Neural cell (in vitro differentiated cells): ENCODE measurements around the gene DNAH8.

Experiments used
- EP300 ChIP-seq: fragments of 450-650 bp; conservative IDR thresholded peaks from 2 replicates; pipeline ENCODE4 v1.6.1; 2014; ENCODE audit warnings: antibody characterized with exemption, mild to moderate bottlenecking, moderate library complexity; ENCODE audit not compliant: poor library complexity, severe bottlenecking
- EZH2 ChIP-seq: fragments of 200-600, 300-800 bp; shearing (Covaris generic), sonication (generic); IDR thresholded peaks from 2 replicates; pipeline ENCODE4 v1.6.1; 2014; ENCODE audit warnings: antibody characterized with exemption, low read length, borderline replicate concordance, mild to moderate bottlenecking; ENCODE audit not compliant: insufficient read depth, poor library complexity, severe bottlenecking
- MXI1 ChIP-seq: fragments of 450-650 bp; conservative IDR thresholded peaks from 2 replicates; pipeline ENCODE4 v1.6.1; 2014; ENCODE audit warnings: antibody characterized with exemption, mild to moderate bottlenecking; ENCODE audit not compliant: poor library complexity, severe bottlenecking
- POLR2AphosphoS5 ChIP-seq: IDR thresholded peaks from 2 replicates; pipeline ENCODE4 v1.6.1; 2012
- RAD21 ChIP-seq: fragments of 450-650 bp; conservative IDR thresholded peaks from 2 replicates; pipeline ENCODE4 v1.6.1; 2014; ENCODE audit warnings: antibody characterized with exemption, mild to moderate bottlenecking, moderate library complexity
- REST ChIP-seq: IDR thresholded peaks from 2 replicates; pipeline ENCODE4 v1.6.1; 2012; ENCODE audit warnings: borderline replicate concordance
- SMC3 ChIP-seq: fragments of 450-650 bp; conservative IDR thresholded peaks from 2 replicates; pipeline ENCODE4 v1.6.1; 2014; ENCODE audit warnings: antibody characterized with exemption, mild to moderate bottlenecking, moderate library complexity; ENCODE audit not compliant: poor library complexity
- TAF1 ChIP-seq: IDR thresholded peaks from 2 replicates; pipeline ENCODE4 v1.6.1; 2012; ENCODE audit warnings: low read depth
- TF ChIP-seq, protein P1 (sequence below): fragments of 450-650 bp; IDR thresholded peaks from 2 replicates; pipeline ENCODE4 v1.5.1; 2014; ENCODE audit warnings: antibody characterized with exemption, mild to moderate bottlenecking, moderate library complexity; ENCODE audit not compliant: poor library complexity, severe bottlenecking

DNA sequence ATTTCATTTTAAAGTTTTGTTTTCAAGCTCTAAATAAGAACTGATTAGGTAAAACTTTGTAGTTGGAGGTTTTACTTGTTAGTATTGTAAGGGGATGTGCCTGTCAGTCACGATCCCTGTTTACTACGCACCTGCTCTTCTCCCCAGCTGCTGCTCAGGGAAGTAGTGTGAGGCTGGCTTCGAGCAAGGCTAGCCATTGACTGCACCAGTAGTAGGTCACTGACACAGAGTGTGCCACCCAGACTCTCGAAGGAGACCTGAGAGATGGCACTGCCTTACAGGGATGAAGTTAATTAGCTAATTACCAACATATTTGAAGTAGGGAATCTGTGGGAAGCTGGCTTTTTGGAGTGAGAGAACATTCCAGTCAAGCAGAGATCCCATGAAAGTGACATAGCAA is 89.2 kb downstream of the DNAH8 start:
- TF ChIP-seq, protein P1, sequence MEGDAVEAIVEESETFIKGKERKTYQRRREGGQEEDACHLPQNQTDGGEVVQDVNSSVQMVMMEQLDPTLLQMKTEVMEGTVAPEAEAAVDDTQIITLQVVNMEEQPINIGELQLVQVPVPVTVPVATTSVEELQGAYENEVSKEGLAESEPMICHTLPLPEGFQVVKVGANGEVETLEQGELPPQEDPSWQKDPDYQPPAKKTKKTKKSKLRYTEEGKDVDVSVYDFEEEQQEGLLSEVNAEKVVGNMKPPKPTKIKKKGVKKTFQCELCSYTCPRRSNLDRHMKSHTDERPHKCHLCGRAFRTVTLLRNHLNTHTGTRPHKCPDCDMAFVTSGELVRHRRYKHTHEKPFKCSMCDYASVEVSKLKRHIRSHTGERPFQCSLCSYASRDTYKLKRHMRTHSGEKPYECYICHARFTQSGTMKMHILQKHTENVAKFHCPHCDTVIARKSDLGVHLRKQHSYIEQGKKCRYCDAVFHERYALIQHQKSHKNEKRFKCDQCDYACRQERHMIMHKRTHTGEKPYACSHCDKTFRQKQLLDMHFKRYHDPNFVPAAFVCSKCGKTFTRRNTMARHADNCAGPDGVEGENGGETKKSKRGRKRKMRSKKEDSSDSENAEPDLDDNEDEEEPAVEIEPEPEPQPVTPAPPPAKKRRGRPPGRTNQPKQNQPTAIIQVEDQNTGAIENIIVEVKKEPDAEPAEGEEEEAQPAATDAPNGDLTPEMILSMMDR: no peak
- TF ChIP-seq SMC3 (no peak), POLR2AphosphoS5 (no peak), REST (no peak), EZH2 (no peak), MXI1 (no peak), EP300 (no peak), TAF1 (no peak), RAD21 (no peak)
